HG03469 (cell line): ENCODE results near the gene DHX29.

Source experiments
- ATAC-seq: cut with Tn5 transposase; IDR thresholded peaks from one replicate; pipeline ENCODE4 v1.9.1; 2021; ENCODE audit warnings: mild to moderate bottlenecking, moderate library complexity, moderate number of reproducible peaks; ENCODE audit not compliant: unreplicated experiment

DHX29 gene

DNA sequence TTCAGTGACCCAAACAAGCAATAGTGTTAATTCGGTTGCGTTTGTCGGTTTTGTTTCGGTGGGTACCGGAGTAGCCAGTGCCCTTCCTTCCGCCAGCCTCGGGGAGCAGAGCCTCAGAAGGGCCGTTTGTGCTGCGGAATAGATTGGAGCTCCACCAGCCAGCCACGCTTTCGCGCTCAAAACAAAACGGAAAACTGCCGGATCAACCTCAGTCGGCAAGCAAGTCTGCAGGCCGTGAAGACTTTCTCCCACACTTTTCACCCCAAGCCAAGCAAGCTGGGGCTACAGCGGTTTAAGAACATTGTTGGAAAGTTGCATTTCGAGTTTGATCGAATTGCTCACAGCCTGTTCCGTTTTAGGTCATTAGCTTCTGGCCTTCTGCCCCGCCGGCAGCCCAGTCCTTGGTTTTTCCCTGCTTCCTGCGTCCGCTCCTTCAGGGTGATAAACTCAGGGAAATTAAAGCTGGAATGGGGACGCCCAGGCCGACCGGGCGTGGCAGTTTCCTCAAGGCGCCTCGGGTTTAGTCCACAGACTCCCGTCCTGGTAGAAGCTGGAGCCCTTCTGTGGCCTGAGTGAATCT is 73.3 kb downstream of the DHX29 start:
- no peak for ATAC-seq

DNA sequence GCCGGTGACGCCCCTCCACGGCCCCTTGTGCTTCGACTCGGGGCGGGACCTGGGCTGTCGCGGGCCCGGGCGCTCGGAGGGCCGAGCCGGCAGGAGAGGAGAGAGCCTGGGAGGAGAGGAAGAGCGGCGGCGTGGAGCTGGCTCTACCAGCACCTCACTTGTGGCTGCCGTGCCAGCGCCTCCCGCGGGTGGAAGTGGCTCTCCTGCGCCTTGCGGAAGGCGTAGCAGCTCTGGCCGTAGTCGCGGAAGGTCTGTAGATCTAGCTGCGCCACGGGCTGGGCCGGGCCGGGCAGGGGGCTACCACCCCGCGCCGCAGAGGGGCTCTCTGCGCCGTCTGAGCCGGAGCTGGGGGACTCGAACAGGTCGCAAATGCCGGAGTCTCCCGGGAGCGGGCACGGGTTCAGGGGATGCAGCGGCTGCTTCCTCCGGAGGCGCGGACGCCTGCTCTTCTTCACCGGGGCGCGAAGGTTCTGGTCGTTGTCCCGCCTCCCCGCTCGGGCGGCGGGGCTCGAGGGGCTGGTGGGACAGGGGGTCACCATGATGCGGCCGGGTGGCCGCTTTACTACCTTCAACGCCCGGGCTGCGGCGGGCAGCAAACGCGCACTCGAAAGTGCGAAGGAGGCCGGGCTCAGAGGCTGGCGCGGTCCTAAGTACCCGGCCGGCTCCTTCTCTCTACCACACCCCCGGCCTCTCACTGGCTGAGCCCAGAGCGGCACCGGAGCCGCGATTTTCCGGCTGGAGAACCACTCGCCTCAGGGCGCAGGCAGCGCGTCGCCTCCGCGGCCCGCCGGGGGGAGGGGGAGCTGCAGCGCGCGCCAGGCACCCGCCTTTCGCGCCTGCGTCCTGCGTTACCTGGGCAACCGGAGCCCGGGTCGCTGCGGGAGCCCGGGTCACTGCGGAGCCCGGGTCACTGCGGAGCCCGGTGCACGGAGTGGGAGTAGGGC is 74.2 kb downstream of the DHX29 start, which contains the start of gene CCNO:
Gene CCNO, minus strand, starts transcription at position 624 of the 944 bp plus-strand sequence. Its CDS starts 85 bp downstream, at position 539.
- ATAC-seq: no peak

DNA sequence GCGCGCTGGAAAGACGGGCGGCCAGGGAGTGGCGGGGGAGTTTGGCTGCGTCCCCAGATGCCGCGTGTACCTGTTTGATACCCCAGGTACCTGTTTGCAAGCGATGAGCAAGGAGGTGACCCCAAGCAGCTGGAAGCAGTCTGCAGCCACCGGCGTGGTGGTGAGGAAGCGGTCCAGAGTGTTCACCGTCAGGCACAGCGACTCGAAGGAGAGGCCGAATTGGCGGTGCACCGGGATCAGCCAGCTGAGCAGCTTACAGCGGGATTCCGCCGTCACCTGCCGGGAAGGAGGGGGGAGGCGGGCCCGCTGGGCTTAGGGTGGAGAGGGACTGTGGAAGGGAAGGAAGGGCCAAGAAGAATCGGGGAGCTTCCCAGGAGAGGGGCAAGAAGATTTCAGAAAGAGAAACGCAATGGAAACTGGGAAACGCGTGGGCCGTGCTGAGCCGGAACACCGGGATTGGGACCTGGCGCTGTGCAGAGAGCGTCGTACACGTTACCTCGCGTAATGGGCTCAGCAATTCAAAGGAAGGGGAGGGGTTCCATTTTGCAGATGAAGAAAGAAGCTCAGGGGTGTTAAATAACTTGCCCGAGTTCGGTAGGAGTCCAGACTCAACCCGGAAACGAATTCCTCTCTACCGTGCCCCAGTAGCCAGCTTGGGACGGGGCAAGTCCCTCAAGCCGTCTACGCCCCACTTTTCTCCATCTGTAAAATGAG is 75.1 kb downstream of the DHX29 start:
- ATAC-seq: no peak

DNA sequence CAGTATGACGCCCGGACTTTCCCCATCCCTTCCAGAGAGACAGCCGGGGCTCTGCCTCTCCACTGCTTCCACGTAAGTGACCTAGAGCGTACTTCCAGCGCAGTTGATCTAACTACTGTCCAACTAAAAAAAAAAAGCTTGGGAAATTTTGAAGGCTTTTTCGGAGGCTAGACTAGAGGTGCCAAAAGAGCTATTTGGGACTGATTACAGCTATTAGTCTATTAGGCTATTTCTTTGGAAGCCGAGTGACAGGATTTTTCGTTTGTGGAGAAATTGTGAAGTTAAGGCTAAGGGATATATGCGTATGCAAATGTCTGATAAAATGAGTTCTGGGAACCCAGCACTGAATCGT is 75.6 kb downstream of the DHX29 start:
- ATAC-seq: no peak

DNA sequence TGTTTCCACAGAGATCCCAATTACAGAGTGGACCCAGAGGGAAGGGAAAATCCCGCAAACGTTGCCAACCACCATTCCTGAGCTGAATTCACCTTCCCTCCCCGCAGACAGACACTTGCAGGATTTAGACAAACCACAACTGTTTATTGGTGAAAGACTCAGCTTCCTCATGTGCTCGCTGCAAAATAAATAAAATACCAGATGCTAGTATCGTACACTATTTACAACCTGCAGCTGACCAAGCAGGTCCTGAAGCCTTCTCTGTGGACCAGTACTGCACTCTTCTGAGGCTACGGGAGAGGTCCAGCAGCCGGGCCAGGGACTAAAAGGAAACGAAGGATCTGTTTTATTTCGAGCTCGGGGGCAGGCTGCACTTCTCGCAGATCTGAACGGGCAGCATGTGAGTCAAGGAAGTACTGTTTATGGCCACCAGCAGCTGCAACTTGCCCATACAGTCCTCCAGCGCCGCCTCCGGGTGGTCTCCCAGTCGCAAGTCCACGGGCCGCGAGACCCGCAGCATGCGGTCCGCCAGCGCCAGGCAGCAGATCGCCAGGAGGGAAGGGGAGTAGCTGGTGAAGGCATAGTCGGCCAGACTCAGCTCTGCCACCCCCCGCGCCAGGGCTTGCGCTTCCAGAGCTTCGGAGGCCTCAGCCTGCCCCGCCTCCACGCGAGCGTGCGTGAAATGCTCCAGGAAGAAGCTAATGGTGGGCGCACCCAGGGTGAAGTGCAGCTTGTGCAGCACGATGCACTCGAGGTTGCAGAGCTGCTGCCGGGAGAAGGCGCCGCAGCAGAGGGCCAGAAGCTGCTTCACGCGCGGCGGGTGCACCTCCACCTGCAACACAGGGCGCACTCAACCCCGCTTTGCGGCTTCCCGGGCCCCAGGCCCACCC is 76.2 kb downstream of the DHX29 start:
- no peak for ATAC-seq

DNA sequence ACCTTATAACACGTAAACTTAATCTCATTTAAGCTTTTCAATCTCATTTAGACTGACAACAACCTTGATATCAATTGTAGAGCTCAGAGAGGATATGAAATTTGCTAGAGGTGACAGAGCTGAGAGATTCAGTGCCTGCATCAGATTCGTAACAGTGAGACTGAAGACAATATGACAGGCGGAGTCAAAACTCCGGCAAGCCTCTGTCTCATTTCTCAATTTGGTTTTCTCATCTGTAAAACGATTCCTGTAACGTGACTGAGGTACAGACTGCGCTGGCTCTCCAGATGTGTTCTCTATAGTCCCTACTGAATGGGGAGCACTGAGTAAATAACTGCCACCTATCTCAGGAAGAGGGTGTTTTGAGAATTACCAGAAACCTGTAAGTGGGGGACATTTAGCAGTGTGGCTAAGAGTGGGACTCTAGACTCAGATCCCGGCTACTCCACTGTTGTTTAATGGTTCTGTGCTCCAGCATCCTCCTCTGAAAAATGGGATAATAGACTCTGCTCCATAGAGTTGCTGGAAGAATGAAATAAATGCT is 77.3 kb downstream of the DHX29 start:
- no peak for ATAC-seq

DNA sequence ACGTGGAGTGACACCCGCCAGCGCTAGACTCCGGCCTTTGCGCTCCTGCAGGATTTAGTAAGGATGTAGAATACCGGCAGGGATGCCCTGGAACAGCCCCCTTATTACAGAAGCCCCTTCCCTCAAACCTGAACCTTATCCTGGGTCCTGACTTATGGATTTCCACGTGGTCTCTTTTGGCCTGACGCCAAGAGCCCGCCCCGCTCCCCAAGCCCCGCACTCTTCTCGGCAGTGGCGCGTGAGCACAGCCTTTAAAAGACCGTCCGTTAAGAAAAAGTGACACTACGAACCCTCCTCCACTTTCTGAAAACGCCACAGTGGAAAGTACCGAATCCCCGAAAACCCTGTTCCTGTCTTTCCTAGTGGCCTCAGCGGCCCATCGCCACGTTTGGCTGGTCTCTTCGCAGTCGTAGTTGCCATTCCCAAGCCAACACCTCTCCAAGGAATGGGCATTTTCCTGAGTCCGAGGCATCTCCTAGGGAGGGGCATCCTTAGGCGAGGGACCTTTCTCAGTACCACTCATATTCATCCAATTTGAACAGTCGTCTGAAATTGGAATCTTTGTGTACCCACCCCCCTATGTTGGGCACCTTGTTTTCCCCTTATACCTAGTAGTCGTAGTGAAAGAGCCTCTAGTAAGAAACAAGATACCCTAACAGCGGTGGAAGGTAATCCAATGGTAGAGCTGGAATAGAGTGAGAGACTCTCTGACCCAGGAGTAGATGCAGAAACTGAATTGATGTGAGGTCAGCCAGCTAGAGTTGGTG is 79.6 kb downstream of the DHX29 start:
- no peak for ATAC-seq

DNA sequence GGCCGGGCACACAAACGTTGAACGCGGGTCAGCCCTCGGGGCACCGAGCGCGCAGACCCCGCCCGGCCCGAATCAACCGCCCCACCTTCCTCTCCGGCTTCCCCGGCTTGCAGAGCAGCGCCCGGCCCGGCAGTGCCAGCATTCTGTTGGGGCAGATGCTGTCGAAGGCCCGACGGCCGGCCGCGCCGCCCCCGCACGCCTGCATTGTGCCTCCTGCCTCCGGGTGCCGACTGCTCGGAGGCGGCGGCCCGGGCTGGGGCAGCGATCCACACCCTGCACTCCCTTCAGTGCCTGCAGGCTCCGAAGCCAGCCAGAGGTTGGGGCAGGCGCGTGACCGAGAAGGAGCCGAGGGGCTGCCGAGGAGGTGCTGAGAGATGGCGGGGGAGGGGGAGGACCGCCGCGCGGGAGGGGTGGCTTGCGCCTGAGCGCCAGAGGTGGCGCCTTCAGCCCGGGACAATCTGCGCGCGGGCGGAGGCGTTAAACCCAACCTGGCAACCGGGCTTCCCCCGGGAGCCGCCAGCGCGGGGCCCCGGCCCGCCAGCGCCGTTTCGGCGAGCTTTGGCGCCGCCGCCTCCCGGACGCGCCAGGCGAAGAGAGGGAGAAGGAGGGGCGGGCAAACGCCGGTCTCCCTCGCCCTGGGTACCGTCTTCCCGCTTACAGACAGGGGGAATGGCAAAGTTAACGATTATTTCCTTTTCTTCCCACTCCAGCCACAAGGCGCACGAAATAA is 80.4 kb downstream of the DHX29 start, which contains the start of gene MCIDAS:
Gene MCIDAS, minus strand, starts transcription at position 382 of the 730 bp plus-strand sequence. Its CDS starts 177 bp downstream, at position 205.
- ATAC-seq: no peak

DNA sequence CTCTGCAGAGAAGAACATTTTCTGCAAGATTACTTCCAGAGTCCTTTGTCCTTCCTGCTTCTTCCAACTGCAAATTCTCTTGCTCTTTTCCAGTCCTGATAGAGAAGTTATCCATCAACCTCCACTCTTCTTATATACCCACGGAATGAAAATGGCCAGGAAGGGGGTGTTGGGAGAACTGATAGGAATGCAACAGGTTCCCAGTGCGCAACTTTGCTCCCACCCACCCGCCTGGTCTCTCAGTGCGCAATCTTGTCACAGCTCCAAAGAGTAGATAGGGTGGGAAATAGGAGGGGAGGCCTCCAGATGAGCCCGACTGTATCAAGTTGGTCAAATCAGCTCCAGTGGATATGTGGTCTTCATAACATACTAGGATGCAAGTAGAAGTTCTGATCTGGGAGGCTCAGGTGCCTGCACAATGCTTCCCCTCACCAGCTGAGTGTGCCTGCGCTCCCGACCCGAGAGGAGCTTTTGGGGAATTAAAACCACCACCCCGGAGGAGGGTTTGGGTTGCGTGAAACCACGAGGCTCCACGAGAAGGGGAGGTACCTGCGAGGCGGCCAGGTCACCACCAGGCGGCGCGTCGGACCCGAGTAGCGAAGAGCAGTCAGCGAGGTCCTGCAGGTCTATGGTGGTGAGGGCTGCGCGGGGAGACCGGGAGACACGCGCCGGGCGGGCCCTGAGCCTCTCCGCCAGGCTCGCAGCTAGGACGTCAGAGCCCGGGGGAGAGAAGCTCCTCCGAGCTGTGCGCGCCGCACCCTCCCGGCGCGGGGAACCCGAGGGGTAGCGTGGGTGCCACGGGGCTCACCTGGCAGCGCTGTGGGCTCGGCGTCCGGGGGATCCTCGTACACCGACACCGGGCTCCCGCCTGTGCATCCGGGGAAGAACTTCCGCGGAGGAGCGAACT is 81.2 kb downstream of the DHX29 start:
- peak; percentile 51 for ATAC-seq

DNA sequence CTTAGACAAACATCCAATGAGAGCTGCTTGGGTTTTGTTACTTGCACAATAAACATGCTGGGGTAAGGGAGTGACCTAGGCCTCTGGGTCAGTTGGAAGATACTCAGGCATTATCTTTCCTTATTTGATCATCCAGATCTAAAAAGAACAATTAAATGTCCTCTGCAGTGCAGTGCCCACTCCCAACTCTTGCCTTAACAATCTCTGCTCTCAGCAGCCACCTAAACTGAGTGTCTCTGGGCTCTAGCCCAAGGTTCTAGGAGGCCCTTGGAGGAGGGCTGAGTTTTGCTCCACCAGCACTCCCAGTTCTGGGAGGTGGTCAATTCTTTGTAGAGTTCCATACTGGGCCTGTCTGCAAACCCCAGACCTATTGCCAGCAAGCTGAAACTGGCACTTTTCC is 82.1 kb downstream of the DHX29 start:
- ATAC-seq: no peak

DNA sequence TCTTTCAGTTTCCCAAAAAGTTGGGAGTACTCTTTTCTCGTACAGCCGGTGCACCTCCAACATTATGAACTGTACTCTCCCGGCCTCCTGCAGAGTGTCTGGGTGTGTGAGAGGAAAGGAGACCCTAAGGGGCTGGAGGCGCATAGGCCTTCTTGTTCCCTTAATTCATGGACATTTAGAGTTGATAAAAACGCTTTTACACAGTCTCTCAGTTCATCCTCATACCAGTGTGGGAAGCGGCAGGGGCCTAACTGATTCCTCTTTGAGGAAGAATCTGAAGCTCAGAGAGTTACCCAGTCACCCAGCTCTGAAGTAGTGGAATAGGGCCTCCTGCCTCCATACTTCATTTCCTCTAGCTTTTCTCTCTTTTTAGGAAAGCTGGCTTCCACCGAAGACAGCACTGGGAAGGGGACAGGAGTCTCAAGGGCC is 83.7 kb downstream of the DHX29 start:
- no peak for ATAC-seq

DNA sequence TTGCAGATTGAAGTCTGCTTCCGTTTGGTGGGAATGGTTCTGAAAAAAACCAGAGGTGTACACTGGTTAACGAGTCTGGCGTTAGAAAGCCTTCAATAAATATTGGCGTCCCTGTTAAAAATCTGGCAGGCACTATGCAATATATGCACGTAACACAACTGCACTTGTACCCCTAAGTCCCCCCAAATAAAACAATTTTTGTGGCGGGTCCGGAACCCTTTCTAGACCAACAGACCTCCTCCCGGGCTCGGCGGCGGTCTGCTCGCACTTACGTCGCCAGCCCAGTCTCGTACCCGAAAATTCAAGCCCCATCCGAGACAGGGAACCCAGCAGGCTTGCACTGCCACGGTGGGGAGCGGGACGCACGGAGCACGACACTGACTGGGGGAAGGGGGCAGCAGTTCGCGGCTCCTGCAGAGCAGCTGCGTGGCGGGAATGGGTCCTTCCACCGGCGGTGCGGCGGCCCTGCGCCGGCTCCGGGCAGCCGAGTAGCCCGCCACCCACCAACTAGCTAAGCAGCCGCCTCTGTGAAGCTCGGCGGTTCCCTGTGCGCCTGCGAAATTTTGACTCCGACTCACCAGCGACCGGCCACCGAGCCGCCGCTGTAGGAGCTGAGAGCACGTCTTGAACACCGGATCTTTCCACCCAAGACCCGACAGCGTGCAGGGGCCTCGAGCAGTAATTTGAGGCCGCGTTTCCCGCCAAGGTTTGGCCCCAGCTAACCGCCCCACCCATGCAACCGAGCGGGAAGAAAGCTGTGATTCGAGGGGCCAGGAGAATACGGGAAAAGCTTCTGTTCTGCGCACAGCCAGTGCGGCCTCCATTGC is 84.3 kb downstream of the DHX29 start:
- no peak for ATAC-seq

DNA sequence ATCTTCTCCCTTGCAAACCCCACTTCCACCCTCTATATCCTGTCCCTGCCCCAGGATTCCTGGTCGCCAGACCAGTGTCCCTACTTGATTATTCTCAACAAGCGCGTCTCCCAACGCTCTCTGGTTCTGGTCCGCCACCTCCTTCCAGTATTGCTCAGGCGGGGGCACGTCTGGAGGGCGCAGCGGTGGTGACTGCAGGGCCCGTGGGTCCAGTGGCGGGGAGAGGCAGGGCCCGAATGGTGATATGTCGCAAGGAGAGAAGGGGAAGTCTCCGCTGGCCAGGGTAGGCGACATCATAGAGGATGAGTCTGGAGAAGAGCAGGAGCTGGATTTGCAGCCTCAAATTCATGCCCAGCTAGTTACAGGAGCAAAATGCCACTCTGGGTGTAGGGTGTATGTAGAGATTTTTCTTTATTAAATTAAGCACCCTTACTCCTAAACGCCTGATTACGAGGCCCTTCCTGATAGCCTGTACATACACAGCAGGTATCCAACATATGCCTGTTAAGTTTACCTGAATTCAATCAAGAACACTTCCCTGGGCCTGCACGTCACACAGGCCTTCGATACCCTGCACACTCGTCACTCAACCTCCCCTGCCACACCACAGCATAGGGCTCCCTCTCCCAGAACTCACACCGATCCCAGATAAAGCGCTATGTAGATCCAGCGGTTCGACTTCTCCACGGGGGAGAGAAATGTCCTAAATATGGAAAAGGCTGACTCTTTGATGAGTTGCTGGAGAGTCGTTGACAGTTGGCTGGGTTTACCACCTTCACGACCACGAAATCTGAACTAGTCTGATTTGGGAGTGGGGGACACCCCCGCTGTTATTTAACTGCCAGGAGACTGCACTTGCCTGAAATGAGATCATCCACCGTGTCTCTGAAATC is 85.2 kb downstream of the DHX29 start:
- no peak for ATAC-seq

DNA sequence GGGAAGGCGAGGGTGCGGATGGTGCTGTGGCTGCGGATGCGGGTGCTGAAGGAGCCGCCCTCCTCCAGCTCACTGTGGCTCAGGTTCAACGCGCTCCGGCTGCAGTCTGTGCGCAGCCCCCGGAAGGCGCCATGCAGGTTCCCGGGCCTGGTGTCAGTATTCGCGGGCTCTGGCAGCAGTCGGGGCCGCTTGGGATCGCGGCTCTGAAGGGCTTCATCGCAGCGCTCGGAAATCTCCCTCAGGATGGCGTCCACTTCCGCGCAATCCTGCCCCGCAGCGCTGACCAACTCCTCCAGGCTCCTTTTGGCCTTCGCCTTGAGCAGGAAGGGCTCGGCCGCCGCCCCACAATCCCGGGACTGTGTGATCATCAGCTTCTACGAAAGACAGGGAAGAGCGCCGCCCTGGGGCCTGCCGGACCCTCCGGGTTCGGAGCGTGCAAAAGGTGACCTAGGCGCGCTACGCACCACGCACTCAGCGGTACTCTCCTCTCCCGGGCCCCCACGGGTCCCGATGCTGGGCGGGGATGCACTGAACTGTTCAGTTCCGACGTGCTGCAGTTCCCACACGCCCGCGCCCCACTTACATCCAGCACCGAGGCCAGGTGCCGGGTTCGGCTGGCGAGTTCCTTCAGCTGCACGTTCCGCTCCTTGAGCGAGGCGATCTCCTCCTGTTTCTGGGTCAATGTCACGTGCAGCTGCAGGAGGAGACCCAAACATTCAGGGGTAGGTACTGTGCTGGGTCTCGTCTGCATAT is 86.9 kb downstream of the DHX29 start:
- no peak for ATAC-seq

DNA sequence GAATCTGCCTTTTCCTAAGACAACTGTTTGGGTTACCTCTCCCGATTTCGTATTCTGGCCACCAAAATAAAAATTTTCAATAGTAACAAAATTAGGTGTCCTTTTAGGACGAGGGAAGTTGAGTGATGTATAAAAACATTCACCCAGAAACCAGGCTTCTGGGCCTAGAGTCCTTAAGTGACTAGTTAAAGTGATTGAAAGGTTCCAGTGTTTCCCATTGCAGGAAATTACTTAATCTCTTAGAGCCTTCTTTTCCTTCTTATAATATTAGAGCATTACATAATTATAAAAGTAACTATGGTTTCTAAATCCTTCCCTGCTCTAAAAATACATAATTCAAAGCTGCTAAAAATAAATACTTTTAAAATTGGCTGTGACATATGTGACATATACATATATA is 87.7 kb downstream of the DHX29 start:
- ATAC-seq: no peak
